HepG2 (cell line): ENCODE data around the gene ZNF446. TPM values are rescaled to one million over a fixed set of nuclear protein-coding genes. Genes with fewer than 3 reads are reported as not detected.
A peak's percentile ranks its signal among the peaks of the same experiment; 100 is the strongest.

ENCODE experiments used
- BRCA1 ChIP-seq: sonication (generic); formaldehyde crosslinking; IDR thresholded peaks from 2 replicates; pipeline ENCODE4 v1.4.0; 2020; ENCODE audit warnings: missing genetic modification reagents
- CREB1 ChIP-seq, 2 experiments: fragments of 450-650 bp in 1 of 2; IDR thresholded peaks; 2 replicates each; pipeline ENCODE4 v1.6.1; 2016 to 2017; ENCODE audit warnings: control low read depth in 1 of 2, mild to moderate bottlenecking in 1 of 2, missing compliant biosample characterization in 1 of 2, missing genetic modification characterization in 1 of 2
- FOXC1 ChIP-seq: sonication (generic); formaldehyde crosslinking; IDR thresholded peaks from 2 replicates; pipeline ENCODE4 v1.8.0; 2022; ENCODE audit warnings: mild to moderate bottlenecking, missing genetic modification reagents, borderline replicate concordance
- FUBP1 ChIP-seq: sonication (generic); formaldehyde crosslinking; IDR thresholded peaks from 2 replicates; pipeline ENCODE4 v1.5.1; 2020; ENCODE audit warnings: missing genetic modification reagents, mild to moderate bottlenecking, borderline replicate concordance
- HES4 ChIP-seq: sonication (generic); formaldehyde crosslinking; IDR thresholded peaks from 2 replicates; pipeline ENCODE4 v1.9.0; 2021; ENCODE audit warnings: mild to moderate bottlenecking, missing genetic modification reagents, borderline replicate concordance
- HMGXB4 ChIP-seq, 2 experiments: sonication (generic) in 1 of 2; formaldehyde crosslinking in 1 of 2; IDR thresholded peaks; 2 replicates each; pipeline versions ENCODE4 v1.4.0 to v1.6.1; 2018 to 2020; ENCODE audit warnings: missing genetic modification reagents in 2 of 2, borderline replicate concordance in 1 of 2, low read depth in 1 of 2, mild to moderate bottlenecking in 1 of 2, missing biosample characterization in 1 of 2
- NR2C2 ChIP-seq: sonication (generic); formaldehyde crosslinking; IDR thresholded peaks from 2 replicates; pipeline ENCODE4 v1.4.0; 2020; ENCODE audit warnings: missing genetic modification reagents, mild to moderate bottlenecking, moderate library complexity, borderline replicate concordance
- PHF20 ChIP-seq: sonication (generic); formaldehyde crosslinking; IDR thresholded peaks from 2 replicates; pipeline ENCODE4 v1.5.0; 2020; ENCODE audit warnings: mild to moderate bottlenecking, missing genetic modification reagents
- POLR2AphosphoS5 ChIP-seq: IDR thresholded peaks from 2 replicates; pipeline ENCODE4 v1.6.1; 2012; ENCODE audit warnings: low read depth, low read length
- RBM22 ChIP-seq: fragments of 200-400 bp; formaldehyde crosslinking; optimal IDR thresholded peaks from 2 replicates; pipeline ENCODE3; 2017; ENCODE audit warnings: mild to moderate bottlenecking, low read length, moderate library complexity
- RFX3 ChIP-seq: IDR thresholded peaks from 2 replicates; pipeline ENCODE4 v1.6.1; 2016; ENCODE audit warnings: missing biosample characterization, missing genetic modification reagents
- SIN3A ChIP-seq: IDR thresholded peaks from 2 replicates; pipeline ENCODE4 v1.6.1; 2011; ENCODE audit warnings: low read depth, mild to moderate bottlenecking, control low read depth, low read length, borderline replicate concordance
- SRF ChIP-seq: IDR thresholded peaks from 2 replicates; pipeline ENCODE4 v1.6.1; 2011; ENCODE audit warnings: mild to moderate bottlenecking, low read depth, low read length, moderate library complexity
- TAF1 ChIP-seq: sonication (generic); formaldehyde crosslinking; IDR thresholded peaks from 2 replicates; pipeline ENCODE4 v1.4.0; 2020; ENCODE audit warnings: missing genetic modification reagents
- TEF ChIP-seq: sonication (generic); formaldehyde crosslinking; IDR thresholded peaks from 2 replicates; pipeline ENCODE4 v1.5.0; 2020; ENCODE audit warnings: missing genetic modification reagents
- TFDP2 ChIP-seq: sonication (generic); formaldehyde crosslinking; IDR thresholded peaks from 2 replicates; pipeline ENCODE4 v1.4.0; 2020; ENCODE audit warnings: missing genetic modification reagents
- ZBTB7B ChIP-seq: sonication (generic); formaldehyde crosslinking; IDR thresholded peaks from 2 replicates; pipeline ENCODE4 v1.4.0; 2020; ENCODE audit warnings: missing genetic modification reagents
- ZBTB8A ChIP-seq: sonication (generic); formaldehyde crosslinking; IDR thresholded peaks from 2 replicates; pipeline ENCODE4 v1.4.0; 2020; ENCODE audit warnings: mild to moderate bottlenecking, low read depth, missing genetic modification reagents, borderline replicate concordance
- ZNF501 ChIP-seq: sonication (generic); formaldehyde crosslinking; IDR thresholded peaks from 2 replicates; pipeline ENCODE4 v1.5.1; 2020; ENCODE audit warnings: mild to moderate bottlenecking, moderate library complexity, missing genetic modification reagents
- ZNF572 ChIP-seq: sonication (generic); formaldehyde crosslinking; IDR thresholded peaks from 2 replicates; pipeline ENCODE4 v1.5.1; 2020; ENCODE audit warnings: mild to moderate bottlenecking, missing genetic modification reagents
- ZNF720 ChIP-seq: sonication (generic); formaldehyde crosslinking; IDR thresholded peaks from 2 replicates; pipeline ENCODE4 v1.4.0; 2020; ENCODE audit warnings: missing genetic modification reagents
- polyA plus RNA-seq, 8 experiments: library from polyadenylated mRNA; depleted of rRNA in 3 of 8; stranded (reverse) in 7 of 8; unstranded in 1 of 8; fragments of >200 nt; fragmentation: Illumina TruSeq in 4 of 8; extraction: Trizol in 4 of 8; gene quantifications; 2 replicates each; pipeline versions ENCODE4 v1.2.1 to v1.2.3, GENCODE V29; 2011 to 2016; ENCODE audit warnings: low read depth in 4 of 8, missing spikeins in 1 of 8, mixed read lengths in 1 of 8; ENCODE audit not compliant: insufficient read depth in 1 of 8
- total RNA-seq, 5 experiments: library from RNA; depleted of rRNA; stranded (reverse); fragments of >200 nt; fragmentation: Illumina TruSeq; extraction: Trizol; gene quantifications; 2 replicates each; pipeline ENCODE4 v1.2.3, GENCODE V29; 2016; ENCODE audit warnings: low read depth in 1 of 5
- TF ChIP-seq, protein P1 (sequence below): sonication (generic); formaldehyde crosslinking; IDR thresholded peaks from 2 replicates; pipeline ENCODE4 v1.5.0; 2020; ENCODE audit warnings: missing genetic modification reagents

ZNF446 gene
- total and polyA plus RNA-seq, 2 of the 13 experiments (the other 11 are each of a cell fraction or from before 2014, with no cell fraction given) = 3.0 to 3.6 TPM

DNA sequence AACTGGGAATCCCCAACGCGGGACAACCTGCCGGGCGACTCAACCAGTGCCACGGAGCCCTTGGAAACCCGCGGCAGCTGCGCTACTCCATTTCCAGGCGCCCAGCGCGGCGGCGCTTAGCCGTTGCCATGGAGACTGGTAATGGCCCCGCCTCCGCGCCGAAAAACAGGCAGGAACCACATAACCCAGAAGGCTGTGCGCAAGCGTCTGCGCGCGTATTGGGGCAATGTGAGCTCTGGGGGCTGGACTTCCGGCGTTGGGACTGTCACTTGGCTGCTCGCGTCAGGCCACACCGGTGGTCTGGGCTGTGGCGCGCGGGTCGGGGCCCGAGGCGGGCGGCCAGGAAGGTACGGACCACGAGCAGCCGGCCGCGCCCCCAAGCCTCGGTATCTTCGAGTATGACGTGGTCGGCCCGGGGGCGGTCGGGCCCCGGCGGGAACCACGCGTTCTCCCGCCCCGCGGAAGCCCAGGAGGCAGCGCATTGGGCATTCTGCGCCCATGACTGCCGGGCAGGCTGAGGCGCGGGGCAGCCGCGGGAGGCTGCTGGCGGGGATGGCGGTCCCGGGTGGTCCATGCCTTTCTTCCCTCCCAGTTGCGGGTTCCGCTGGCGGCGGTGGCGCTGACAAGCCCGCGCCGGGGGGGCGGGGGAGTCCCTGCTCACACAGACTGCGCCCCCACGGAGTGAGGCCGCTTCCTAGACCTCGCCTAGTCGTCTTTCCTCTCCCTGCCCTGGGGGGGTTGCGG, 24.6 kb upstream of the ZNF446 start, which contains the start of gene ZNF324B (continued):
- TF ChIP-seq TFDP2 (CRISPR knock-in tag) (peak; percentile 46; the same call in 1 of the 2 replicates), ZBTB7B (CRISPR knock-in tag) (0 out of 2 replicates have a peak, but pooled peaks have one; percentile 30), NR2C2 (CRISPR knock-in tag) (peak; percentile 58; the same call in 1 of the 2 replicates), FOXC1 (peak; percentile 70), ZNF572 (CRISPR knock-in tag) (0 out of 2 replicates have a peak, but pooled peaks have one; percentile 57), PHF20 (CRISPR knock-in tag) (peak; percentile 76), POLR2AphosphoS5 (peak; percentile 59), TAF1 (CRISPR knock-in tag) (peak; percentile 65; the same call in 1 of the 2 replicates), RBM22 (peak; percentile 22), SIN3A (peak; percentile 92), FUBP1 (CRISPR knock-in tag) (no peak), ZBTB8A (CRISPR knock-in tag) (no peak), HMGXB4 (CRISPR knock-in tag; IDR thresholded peaks at IDR 0.05; ENCODE audit: borderline replicate concordance in 1 of 2, low read depth in 1 of 2) (0 out of 4 replicates have a peak, but pooled peaks of 1 of the 2 experiments have one; percentile 26), CREB1 (IDR thresholded peaks at IDR 0.05) (peak; percentile 65), CREB1 (CRISPR knock-in tag; IDR thresholded peaks at IDR 0.05) (peak; percentile 56; the same call in 1 of the 2 replicates), RFX3 (CRISPR knock-in tag) (peak; percentile 95), BRCA1 (CRISPR knock-in tag) (no peak), ZNF720 (CRISPR knock-in tag) (no peak), HES4 (CRISPR knock-in tag) (peak; percentile 49; the same call in 1 of the 2 replicates), TEF (no peak), ZNF501 (peak; percentile 85), SRF (0 out of 2 replicates have a peak, but pooled peaks have one; percentile 8)
- TF ChIP-seq, protein P1, sequence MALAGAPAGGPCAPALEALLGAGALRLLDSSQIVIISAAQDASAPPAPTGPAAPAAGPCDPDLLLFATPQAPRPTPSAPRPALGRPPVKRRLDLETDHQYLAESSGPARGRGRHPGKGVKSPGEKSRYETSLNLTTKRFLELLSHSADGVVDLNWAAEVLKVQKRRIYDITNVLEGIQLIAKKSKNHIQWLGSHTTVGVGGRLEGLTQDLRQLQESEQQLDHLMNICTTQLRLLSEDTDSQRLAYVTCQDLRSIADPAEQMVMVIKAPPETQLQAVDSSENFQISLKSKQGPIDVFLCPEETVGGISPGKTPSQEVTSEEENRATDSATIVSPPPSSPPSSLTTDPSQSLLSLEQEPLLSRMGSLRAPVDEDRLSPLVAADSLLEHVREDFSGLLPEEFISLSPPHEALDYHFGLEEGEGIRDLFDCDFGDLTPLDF = peak; percentile 64
